HG03521 (cell line): ENCODE results near the gene TCF7.
"Not testable (repeated sequence)": the region's sequence is repeated elsewhere in the genome, so short reads cannot be mapped to it uniquely, and the experiment has no call there.

Experiments
- ATAC-seq: cut with Tn5 transposase; IDR thresholded peaks from one replicate; pipeline ENCODE4 v1.9.1; 2021; ENCODE audit warnings: mild to moderate bottlenecking, moderate library complexity; ENCODE audit not compliant: unreplicated experiment

TCF7 gene

GRCh38 chr5:134143431-134143830 lies 28.9 kb downstream of the TCF7 start:
- ATAC-seq = no peak

GRCh38 chr5:134143944-134144941 lies 29.8 kb downstream of the TCF7 start:
- ATAC-seq = no peak

GRCh38 chr5:134145041-134145757 lies 30.7 kb downstream of the TCF7 start:
- no peak for ATAC-seq

- no peak for ATAC-seq
These were observed 31.5 kb downstream of the TCF7 start for GRCh38 chr5:134145779-134146581.

- ATAC-seq = no peak
These were observed 32.4 kb downstream of the TCF7 start for GRCh38 chr5:134146651-134147518.

- ATAC-seq = no peak
These were observed 33.8 kb downstream of the TCF7 start for GRCh38 chr5:134148316-134148715.

- no peak for ATAC-seq
These were observed 34.6 kb downstream of the TCF7 start for GRCh38 chr5:134148986-134149539.

GRCh38 chr5:134149571-134150303 lies 35.3 kb downstream of the TCF7 start:
- ATAC-seq = no peak

GRCh38 chr5:134151723-134152122 lies 37.2 kb downstream of the TCF7 start:
- no peak for ATAC-seq

GRCh38 chr5:134152173-134152832 lies 37.8 kb downstream of the TCF7 start:
- ATAC-seq = not testable (repeated sequence)

- no peak for ATAC-seq
These were observed 38.8 kb downstream of the TCF7 start for GRCh38 chr5:134153241-134153640.

GRCh38 chr5:134153657-134154056 lies 39.2 kb downstream of the TCF7 start:
- no peak for ATAC-seq

GRCh38 chr5:134161513-134162395 lies 47.3 kb downstream of the TCF7 start:
- no peak for ATAC-seq

GRCh38 chr5:134162592-134162991 lies 48.1 kb downstream of the TCF7 start:
- no peak for ATAC-seq

- no peak for ATAC-seq
These were observed 57.5 kb downstream of the TCF7 start for GRCh38 chr5:134171972-134172371.

GRCh38 chr5:134174841-134175839 lies 60.7 kb downstream of the TCF7 start:
- ATAC-seq = no peak
